SK-N-SH (cell line): Measurements from ENCODE around the gene COL26A1.

Experiments used
- CHD2 ChIP-seq: fragments of 150-350 bp; IDR thresholded peaks from 2 replicates; pipeline ENCODE4 v1.6.1; 2018; ENCODE audit warnings: low read length; ENCODE audit not compliant: partially characterized antibody
- TAF1 ChIP-seq: IDR thresholded peaks from 2 replicates; pipeline ENCODE4 v1.6.1; 2012; ENCODE audit warnings: low read depth, mild to moderate bottlenecking, low read length, moderate library complexity, borderline replicate concordance
- TF ChIP-seq, protein P1 (sequence below): IDR thresholded peaks from 2 replicates; pipeline ENCODE4 v1.6.1; 2012; ENCODE audit warnings: mild to moderate bottlenecking, low read depth, low read length, moderate library complexity

DNA sequence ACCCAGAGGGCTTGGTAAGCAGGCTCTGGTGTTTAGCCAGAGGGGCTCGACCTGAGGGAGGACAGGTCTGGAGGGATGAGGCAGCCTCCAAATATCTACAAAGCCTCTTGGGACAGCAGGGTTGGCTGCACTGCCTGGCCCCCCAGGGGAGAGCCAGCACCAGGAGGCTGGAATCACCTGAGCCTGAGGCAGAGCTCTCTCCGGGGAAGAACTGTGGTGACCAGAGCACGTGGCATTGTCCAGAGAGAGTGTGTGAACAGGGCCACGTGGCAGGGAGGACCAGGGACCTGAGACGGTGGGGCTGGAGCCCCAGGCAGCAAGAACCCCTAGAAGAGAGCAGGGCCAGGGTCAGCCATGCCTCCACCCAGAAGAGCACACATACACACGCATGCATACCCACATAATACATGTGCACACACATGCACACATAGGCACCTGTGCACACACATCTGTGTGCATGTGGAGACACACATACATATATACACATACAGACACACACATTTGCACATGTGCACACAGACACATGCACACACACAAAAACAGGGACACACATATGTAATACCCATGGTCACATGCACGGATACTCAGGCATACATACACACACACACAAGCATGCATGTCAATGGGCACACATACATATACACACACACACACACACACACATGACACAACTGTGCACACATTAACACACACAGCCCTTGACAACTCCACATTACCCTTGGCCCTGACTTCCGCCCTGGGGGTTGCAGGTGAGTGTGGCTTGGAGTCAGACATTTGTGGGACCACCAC is 171.5 kb downstream of the COL26A1 start:
- TF ChIP-seq, protein P1, sequence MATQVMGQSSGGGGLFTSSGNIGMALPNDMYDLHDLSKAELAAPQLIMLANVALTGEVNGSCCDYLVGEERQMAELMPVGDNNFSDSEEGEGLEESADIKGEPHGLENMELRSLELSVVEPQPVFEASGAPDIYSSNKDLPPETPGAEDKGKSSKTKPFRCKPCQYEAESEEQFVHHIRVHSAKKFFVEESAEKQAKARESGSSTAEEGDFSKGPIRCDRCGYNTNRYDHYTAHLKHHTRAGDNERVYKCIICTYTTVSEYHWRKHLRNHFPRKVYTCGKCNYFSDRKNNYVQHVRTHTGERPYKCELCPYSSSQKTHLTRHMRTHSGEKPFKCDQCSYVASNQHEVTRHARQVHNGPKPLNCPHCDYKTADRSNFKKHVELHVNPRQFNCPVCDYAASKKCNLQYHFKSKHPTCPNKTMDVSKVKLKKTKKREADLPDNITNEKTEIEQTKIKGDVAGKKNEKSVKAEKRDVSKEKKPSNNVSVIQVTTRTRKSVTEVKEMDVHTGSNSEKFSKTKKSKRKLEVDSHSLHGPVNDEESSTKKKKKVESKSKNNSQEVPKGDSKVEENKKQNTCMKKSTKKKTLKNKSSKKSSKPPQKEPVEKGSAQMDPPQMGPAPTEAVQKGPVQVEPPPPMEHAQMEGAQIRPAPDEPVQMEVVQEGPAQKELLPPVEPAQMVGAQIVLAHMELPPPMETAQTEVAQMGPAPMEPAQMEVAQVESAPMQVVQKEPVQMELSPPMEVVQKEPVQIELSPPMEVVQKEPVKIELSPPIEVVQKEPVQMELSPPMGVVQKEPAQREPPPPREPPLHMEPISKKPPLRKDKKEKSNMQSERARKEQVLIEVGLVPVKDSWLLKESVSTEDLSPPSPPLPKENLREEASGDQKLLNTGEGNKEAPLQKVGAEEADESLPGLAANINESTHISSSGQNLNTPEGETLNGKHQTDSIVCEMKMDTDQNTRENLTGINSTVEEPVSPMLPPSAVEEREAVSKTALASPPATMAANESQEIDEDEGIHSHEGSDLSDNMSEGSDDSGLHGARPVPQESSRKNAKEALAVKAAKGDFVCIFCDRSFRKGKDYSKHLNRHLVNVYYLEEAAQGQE = no peak
- TF ChIP-seq CHD2 (no peak), TAF1 (no peak)
